Caco-2 (cell line): Measurements from ENCODE around the gene ZNF556. TPM values are rescaled to one million over a fixed set of nuclear protein-coding genes. Genes with fewer than 3 reads are reported as not detected.

Experiments
- BruUV-seq: library from RNA; stranded (reverse); fragments of 400-500 nt; replicated peaks from 2 replicates; lab custom pipeline; 2021; lab: Mats Ljungman, UMichigan
- CTCF ChIA-PET: fragments of 300-600 bp; sonication (Branson Sonifier 250); formaldehyde crosslinking; loops from one replicate; lab custom pipeline; 2022; ENCODE audit warnings: antibody characterized with exemption; lab: Charles Lee
- POLR2A ChIA-PET: fragments of 300-600 bp; sonication (Branson Sonifier 250); formaldehyde crosslinking; loops from one replicate; lab custom pipeline; 2022; ENCODE audit warnings: antibody characterized with exemption; lab: Charles Lee
- DNase-seq, 2 experiments: peaks; one replicate each; pipeline versions ENCODE4 v3.0.0 to v3.0.0-alpha.2; 2020 to 2022
- H3K27me3 ChIP-seq: replicated peaks from 2 replicates; pipeline ENCODE4 v1.6.0; 2011; ENCODE audit warnings: low read length; ENCODE audit not compliant: control insufficient read depth, insufficient read depth
- H3K36me3 ChIP-seq: 2 replicates; pipeline ENCODE4 v1.5.1; 2011; ENCODE audit warnings: low read length; ENCODE audit not compliant: control insufficient read depth, insufficient read depth
- H3K4me1 ChIP-seq: fragments of 250-450 bp; sonication (Bioruptor Pico); 2 replicates; pipeline ENCODE4 v1.5.1; 2020; ENCODE audit warnings: mild to moderate bottlenecking
- H3K4me3 ChIP-seq: 2 replicates; pipeline ENCODE4 v1.5.1; 2011; ENCODE audit warnings: low read depth, mild to moderate bottlenecking, control low read depth, low read length
- H3K9me3 ChIP-seq: fragments of 250-450 bp; sonication (Bioruptor Pico); 2 replicates; pipeline ENCODE4 v1.5.1; 2020; ENCODE audit warnings: mild to moderate bottlenecking, moderate library complexity
- H3K27ac Mint-ChIP-seq: one replicate; pipeline ENCODE4 v1.8.0; 2022; ENCODE audit warnings: mixed read lengths; ENCODE audit not compliant: unreplicated experiment
- H3K27me3 Mint-ChIP-seq: one replicate; pipeline ENCODE4 v1.8.0; 2022; ENCODE audit warnings: mixed read lengths; ENCODE audit not compliant: insufficient read depth, unreplicated experiment
- H3K36me3 Mint-ChIP-seq: one replicate; pipeline ENCODE4 v1.8.0; 2022; ENCODE audit warnings: mild to moderate bottlenecking, mixed read lengths; ENCODE audit not compliant: insufficient read depth, unreplicated experiment
- H3K4me1 Mint-ChIP-seq: one replicate; pipeline ENCODE4 v1.8.0; 2022; ENCODE audit warnings: low read depth, mixed read lengths; ENCODE audit not compliant: unreplicated experiment
- H3K4me3 Mint-ChIP-seq: one replicate; pipeline ENCODE4 v1.8.0; 2022; ENCODE audit warnings: mild to moderate bottlenecking, moderate library complexity, mixed read lengths; ENCODE audit not compliant: unreplicated experiment
- H3K9me3 Mint-ChIP-seq: one replicate; pipeline ENCODE4 v1.8.0; 2022; ENCODE audit warnings: mixed read lengths; ENCODE audit not compliant: unreplicated experiment
- intact Hi-C: fragments of 100-400 bp; cut with micrococcal nuclease; formaldehyde crosslinking; loops from one replicate; pipeline ENCODE4 v1.10.0; 2022; ENCODE audit not compliant: unreplicated experiment
- total RNA-seq: library from RNA; stranded (reverse); gene quantifications from 2 replicates; pipeline ENCODE4 v1.2.3, GENCODE V29; 2022
- TF ChIP-seq, protein P1 (sequence below), 2 experiments: fragments of 200-600 bp in 1 of 2; IDR thresholded peaks; 1 replicate in 1 of 2; 2 replicates in 1 of 2; pipeline versions ENCODE4 v1.5.1 to v1.8.0; 2011 to 2022; ENCODE audit warnings: antibody characterized with exemption in 1 of 2, control low read depth in 1 of 2, inconsistent platforms in 1 of 2, low read depth in 1 of 2, low read length in 1 of 2, mild to moderate bottlenecking in 1 of 2, moderate library complexity in 1 of 2; ENCODE audit not compliant: insufficient read depth in 1 of 2, severe bottlenecking in 1 of 2, unreplicated experiment in 1 of 2

The ZNF556 gene
- total RNA-seq, 1 experiment from 2014 or later: 0.57 TPM

- H3K4me1 ChIP-seq: no peaks in the 10 kb centered on the region
- H3K4me3 ChIP-seq: no peak overlapping the region
- no peaks in the 10 kb centered on the region for H3K27me3 ChIP-seq
- no peak overlapping the region for H3K27ac Mint-ChIP-seq
- no peak overlapping the region for H3K4me3 Mint-ChIP-seq
- H3K9me3 Mint-ChIP-seq: peaks cover 10% of the 10 kb centered on the region
- BruUV-seq: no TSS peak
- intact Hi-C loops: no loop called here
- no peaks in the 10 kb centered on the region for H3K36me3 ChIP-seq
- TF ChIP-seq, protein P1, sequence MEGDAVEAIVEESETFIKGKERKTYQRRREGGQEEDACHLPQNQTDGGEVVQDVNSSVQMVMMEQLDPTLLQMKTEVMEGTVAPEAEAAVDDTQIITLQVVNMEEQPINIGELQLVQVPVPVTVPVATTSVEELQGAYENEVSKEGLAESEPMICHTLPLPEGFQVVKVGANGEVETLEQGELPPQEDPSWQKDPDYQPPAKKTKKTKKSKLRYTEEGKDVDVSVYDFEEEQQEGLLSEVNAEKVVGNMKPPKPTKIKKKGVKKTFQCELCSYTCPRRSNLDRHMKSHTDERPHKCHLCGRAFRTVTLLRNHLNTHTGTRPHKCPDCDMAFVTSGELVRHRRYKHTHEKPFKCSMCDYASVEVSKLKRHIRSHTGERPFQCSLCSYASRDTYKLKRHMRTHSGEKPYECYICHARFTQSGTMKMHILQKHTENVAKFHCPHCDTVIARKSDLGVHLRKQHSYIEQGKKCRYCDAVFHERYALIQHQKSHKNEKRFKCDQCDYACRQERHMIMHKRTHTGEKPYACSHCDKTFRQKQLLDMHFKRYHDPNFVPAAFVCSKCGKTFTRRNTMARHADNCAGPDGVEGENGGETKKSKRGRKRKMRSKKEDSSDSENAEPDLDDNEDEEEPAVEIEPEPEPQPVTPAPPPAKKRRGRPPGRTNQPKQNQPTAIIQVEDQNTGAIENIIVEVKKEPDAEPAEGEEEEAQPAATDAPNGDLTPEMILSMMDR (IDR thresholded peaks at IDR 0.05; ENCODE audit: insufficient read depth in 1 of 2, low read depth in 1 of 2, low read length in 1 of 2, severe bottlenecking in 1 of 2, unreplicated experiment in 1 of 2): no peak
- no peaks in the 10 kb centered on the region for H3K9me3 ChIP-seq
- H3K36me3 Mint-ChIP-seq: no peaks in the 10 kb centered on the region
- DNase-seq: no peak
- H3K4me1 Mint-ChIP-seq: no peaks in the 10 kb centered on the region
- ChIA-PET CTCF (interaction anchor here (0.7 to 0.9 kb wide), 2 partner anchors 17 to 1262 kb away, joined by 3 to 8 read pairs; partner anchors contain the start of gene ZNF555), POLR2A (no interaction called here)
- no peaks in the 10 kb centered on the region for H3K27me3 Mint-ChIP-seq
Observed at GRCh38 chr19:2824129-2824528, 43.0 kb upstream of the ZNF556 start.

DNA sequence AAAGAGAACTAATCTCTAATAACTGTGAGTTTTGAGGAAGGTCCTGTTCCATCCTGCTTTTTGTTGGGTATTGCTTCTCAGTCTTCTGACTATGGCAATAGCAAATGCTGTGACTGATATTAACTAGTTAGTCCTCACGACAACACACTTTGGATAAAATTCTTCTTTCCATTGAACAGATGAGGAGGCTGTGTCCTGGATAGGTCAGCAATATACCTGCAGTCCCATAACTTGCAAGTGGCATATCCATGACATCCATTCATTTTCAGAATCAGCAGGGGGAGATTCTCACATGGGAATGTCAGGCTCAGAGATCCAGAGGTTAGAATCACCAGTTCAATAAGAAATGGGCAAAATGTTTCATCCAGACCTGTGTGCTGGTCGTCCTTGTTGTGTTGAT is 40.1 kb upstream of the ZNF556 start:
- Mint-ChIP-seq H3K27me3 (no peaks in the 10 kb centered on the region), H3K36me3 (no peaks in the 10 kb centered on the region), H3K4me1 (no peaks in the 10 kb centered on the region), H3K9me3 (peaks cover 10% of the 10 kb centered on the region), H3K27ac (no peak overlapping the region), H3K4me3 (no peak overlapping the region)
- ChIA-PET POLR2A (no interaction called here), CTCF (no interaction called here)
- Histone ChIP-seq H3K4me1 (no peaks in the 10 kb centered on the region), H3K36me3 (no peaks in the 10 kb centered on the region), H3K9me3 (no peaks in the 10 kb centered on the region), H3K4me3 (no peak overlapping the region), H3K27me3 (no peaks in the 10 kb centered on the region)
- TF ChIP-seq, protein P1 (IDR thresholded peaks at IDR 0.05; ENCODE audit: insufficient read depth in 1 of 2, low read depth in 1 of 2, low read length in 1 of 2, severe bottlenecking in 1 of 2, unreplicated experiment in 1 of 2): no peak
- intact Hi-C loops: no loop called here
- DNase-seq: no peak
- no TSS peak for BruUV-seq

GRCh38 chr19:2827840-2828489 is 39.2 kb upstream of the ZNF556 start:
- no peaks in the 10 kb centered on the region for H3K27me3 Mint-ChIP-seq
- peaks cover 16% of the 10 kb centered on the region for H3K9me3 Mint-ChIP-seq
- intact Hi-C loops: no loop called here
- Histone ChIP-seq H3K4me1 (no peaks in the 10 kb centered on the region), H3K27me3 (no peaks in the 10 kb centered on the region), H3K4me3 (no peak overlapping the region), H3K9me3 (peaks cover 6% of the 10 kb centered on the region; the same call in 1 of the 2 replicates), H3K36me3 (no peaks in the 10 kb centered on the region)
- POLR2A ChIA-PET: no interaction called here
- no peak overlapping the region for H3K27ac Mint-ChIP-seq
- BruUV-seq: no TSS peak
- H3K4me3 Mint-ChIP-seq: no peak overlapping the region
- TF ChIP-seq, protein P1 (IDR thresholded peaks at IDR 0.05; ENCODE audit: insufficient read depth in 1 of 2, low read depth in 1 of 2, low read length in 1 of 2, severe bottlenecking in 1 of 2, unreplicated experiment in 1 of 2): no peak
- CTCF ChIA-PET: interaction anchor here (0.7 kb wide), 1 partner anchor 234 kb away, joined by 3 read pairs; no protein-coding TSS in a partner anchor
- DNase-seq: no peak
- no peaks in the 10 kb centered on the region for H3K4me1 Mint-ChIP-seq
- H3K36me3 Mint-ChIP-seq: peaks cover 4% of the 10 kb centered on the region
